SK-N-SH (cell line): ENCODE results near the gene SLAMF1. TPM values are rescaled to one million over a fixed set of nuclear protein-coding genes. Genes with fewer than 3 reads are reported as not detected.

ENCODE experiments used
- CTCF ChIA-PET: fragments of 300-600, 350-600 bp; formaldehyde crosslinking; extraction: SDS; loops from one replicate; lab custom pipeline; 2021; lab: Yijun Ruan, JAX
- POLR2A ChIA-PET: fragments of 350-600 bp; sonication (Branson Sonifier 250); formaldehyde crosslinking; extraction: SDS; loops from one replicate; lab custom pipeline; 2020; ENCODE audit warnings: antibody characterized with exemption, inconsistent platforms; lab: Yijun Ruan, JAX
- DNase-seq: peaks from one replicate; pipeline ENCODE4 v3.0.0; 2012
- H2AFZ ChIP-seq: fragments of 200-600 bp; sonication (generic); 2 replicates; pipeline ENCODE4 v1.8.1; 2016; ENCODE audit warnings: antibody characterized with exemption, mild to moderate bottlenecking, low read depth
- H3F3A ChIP-seq: fragments of 200-600 bp; sonication (generic); replicated peaks from 2 replicates; pipeline ENCODE3; 2016; ENCODE audit warnings: antibody characterized with exemption, mild to moderate bottlenecking; ENCODE audit not compliant: insufficient read depth
- H3K27ac ChIP-seq, 2 experiments: fragments of 200-500 bp in 1 of 2; fragments of 200-600 bp in 1 of 2; sonication (Bioruptor generic) in 1 of 2; sonication (generic), shearing (Covaris generic) in 1 of 2; 2 replicates each; pipeline versions ENCODE4 v1.5.1 to v1.6.1; 2014 to 2016; ENCODE audit warnings: low read depth in 2 of 2, inconsistent platforms in 1 of 2, low read length in 1 of 2, mild to moderate bottlenecking in 1 of 2, mixed read lengths in 1 of 2
- H3K27me3 ChIP-seq: fragments of 200-600 bp; sonication (generic), shearing (Covaris generic); 2 replicates; pipeline ENCODE4 v1.6.1; 2016; ENCODE audit warnings: mixed run types; ENCODE audit not compliant: insufficient read depth
- H3K36me3 ChIP-seq, 2 experiments: fragments of 200-500 bp in 1 of 2; fragments of 200-600 bp in 1 of 2; sonication (Bioruptor generic) in 1 of 2; sonication (generic) in 1 of 2; replicated peaks in 1 of 2; 2 replicates each; pipeline versions ENCODE3 to v1.5.1; 2014 to 2016; ENCODE audit warnings: low read length in 1 of 2, mild to moderate bottlenecking in 1 of 2; ENCODE audit not compliant: insufficient read depth in 2 of 2, control insufficient read depth in 1 of 2
- H3K4me1 ChIP-seq, 2 experiments: fragments of 200-500 bp in 1 of 2; fragments of 200-600 bp in 1 of 2; sonication (Bioruptor generic) in 1 of 2; sonication (generic), shearing (Covaris generic) in 1 of 2; 2 replicates each; pipeline versions ENCODE4 v1.5.1 to v1.6.1; 2014 to 2016; ENCODE audit warnings: low read depth in 1 of 2, low read length in 1 of 2, mixed run types in 1 of 2; ENCODE audit not compliant: insufficient read depth in 2 of 2, control insufficient read depth in 1 of 2
- H3K4me2 ChIP-seq: fragments of 200-600 bp; sonication (generic), shearing (Covaris generic); 2 replicates; pipeline ENCODE4 v1.6.1; 2017; ENCODE audit warnings: mixed run types
- H3K4me3 ChIP-seq, 2 experiments: fragments of 200-500 bp in 1 of 2; fragments of 200-600 bp in 1 of 2; sonication (Bioruptor generic) in 1 of 2; sonication (generic), shearing (Covaris generic) in 1 of 2; 2 replicates each; pipeline versions ENCODE4 v1.5.1 to v1.8.1; 2014 to 2016; ENCODE audit warnings: low read depth in 2 of 2, inconsistent platforms in 1 of 2, low read length in 1 of 2, mild to moderate bottlenecking in 1 of 2, mixed read lengths in 1 of 2, moderate library complexity in 1 of 2
- H3K79me2 ChIP-seq: fragments of 200-600 bp; sonication (generic); 2 replicates; pipeline ENCODE4 v1.8.1; 2017; ENCODE audit warnings: mild to moderate bottlenecking; ENCODE audit not compliant: insufficient read depth
- H3K9ac ChIP-seq: fragments of 200-600 bp; sonication (generic); 2 replicates; pipeline ENCODE4 v1.6.1; 2017; ENCODE audit warnings: mixed run types
- H3K9me2 ChIP-seq: fragments of 200-600 bp; sonication (generic); 2 replicates; pipeline ENCODE4 v1.6.1; 2017; ENCODE audit warnings: mixed run types
- H3K9me3 ChIP-seq: fragments of 200-600 bp; sonication (generic); 2 replicates; pipeline ENCODE4 v1.6.1; 2017; ENCODE audit warnings: mixed run types, mild to moderate bottlenecking, moderate library complexity
- H4K20me1 ChIP-seq: fragments of 200-600 bp; sonication (generic); 2 replicates; pipeline ENCODE4 v1.6.1; 2017; ENCODE audit warnings: mild to moderate bottlenecking, mixed run types; ENCODE audit not compliant: insufficient read depth
- ELF1 ChIP-seq: IDR thresholded peaks from 2 replicates; pipeline ENCODE4 v1.4.0; 2012
- EZH2phosphoT487 ChIP-seq: fragments of 200-600 bp; sonication (generic); IDR thresholded peaks from 2 replicates; pipeline ENCODE4 v1.6.1; 2017; ENCODE audit warnings: low read depth, mixed run types, mild to moderate bottlenecking, antibody characterized with exemption, moderate library complexity, borderline replicate concordance
- FOSL2 ChIP-seq: IDR thresholded peaks from 2 replicates; pipeline ENCODE4 v1.4.0; 2012; ENCODE audit warnings: low read depth, mild to moderate bottlenecking, moderate library complexity, borderline replicate concordance
- FOXM1 ChIP-seq: IDR thresholded peaks from 2 replicates; pipeline ENCODE4 v1.4.0; 2012; ENCODE audit warnings: low read depth, mild to moderate bottlenecking
- JUND ChIP-seq: IDR thresholded peaks from 2 replicates; pipeline ENCODE4 v1.4.0; 2012
- MAX ChIP-seq: IDR thresholded peaks from 2 replicates; pipeline ENCODE4 v1.4.0; 2012; ENCODE audit warnings: low read depth
- NFIC ChIP-seq: IDR thresholded peaks from 2 replicates; pipeline ENCODE4 v1.4.0; 2012; ENCODE audit warnings: borderline replicate concordance
- NRF1 ChIP-seq: IDR thresholded peaks from 2 replicates; pipeline ENCODE4 v1.6.1; 2012; ENCODE audit warnings: low read depth, mild to moderate bottlenecking, low read length
- RCOR1 ChIP-seq: fragments of 150-350 bp; IDR thresholded peaks from 2 replicates; pipeline ENCODE4 v1.6.1; 2017; ENCODE audit warnings: antibody characterized with exemption, low read length
- RFX5 ChIP-seq: IDR thresholded peaks from 2 replicates; pipeline ENCODE4 v1.6.1; 2012; ENCODE audit warnings: mild to moderate bottlenecking, improper control_type of control experiment, low read length
- RXRA ChIP-seq: IDR thresholded peaks from 2 replicates; pipeline ENCODE4 v1.4.0; 2012; ENCODE audit warnings: low read depth, mild to moderate bottlenecking, borderline replicate concordance
- SMC3 ChIP-seq: IDR thresholded peaks from 2 replicates; pipeline ENCODE4 v1.6.1; 2012; ENCODE audit warnings: low read depth, low read length, improper control_type of control experiment
- TAF1 ChIP-seq: IDR thresholded peaks from 2 replicates; pipeline ENCODE4 v1.6.1; 2012; ENCODE audit warnings: low read depth, mild to moderate bottlenecking, low read length, moderate library complexity, borderline replicate concordance
- YY1 ChIP-seq: IDR thresholded peaks from 2 replicates; pipeline ENCODE4 v1.4.0; 2012; ENCODE audit warnings: low read depth, mild to moderate bottlenecking
- WGBS: methylation state at CpG from one replicate; pipeline ENCODE4 v1.1.6; 2017; ENCODE audit warnings: low lambda C conversion rate; 5-methylcytosine and 5-hydroxymethylcytosine counted together
- polyA plus RNA-seq, 3 experiments: library from polyadenylated mRNA; depleted of rRNA; stranded (reverse); fragments of >200 nt; gene quantifications; 2 replicates each; pipeline ENCODE4 v1.2.3, GENCODE V29; 2012
- TF ChIP-seq, protein P1 (sequence below): IDR thresholded peaks from 2 replicates; pipeline ENCODE4 v1.4.0; 2012; ENCODE audit warnings: low read depth, borderline replicate concordance

Gene SLAMF1
- polyA plus RNA-seq, 1 of the 3 experiments (the other 2 are of a cell fraction) = not detected

GRCh38 chr1:160578525-160579191 lies 68.2 kb downstream of the SLAMF1 start:
- Histone ChIP-seq H3K4me1 (no peaks in the 10 kb centered on the region), H3K27me3 (no peaks in the 10 kb centered on the region), H3F3A (no peaks in the 10 kb centered on the region), H3K4me2 (no peak overlapping the region), H3K27ac (no peak overlapping the region), H3K79me2 (no peaks in the 10 kb centered on the region), H3K9ac (no peak overlapping the region), H3K9me2 (0 out of 2 replicates have a peak, but pooled peaks cover 3% of the 10 kb centered on the region), H3K36me3 (no peaks in the 10 kb centered on the region), H3K9me3 (no peaks in the 10 kb centered on the region), H3K4me3 (no peak overlapping the region), H2AFZ (no peak overlapping the region), H4K20me1 (no peaks in the 10 kb centered on the region)
- POLR2A ChIA-PET = no interaction called here
- no peak for DNase-seq
- TF ChIP-seq TAF1 = no peak
- TF ChIP-seq FOXM1 = no peak
- no peak for TF ChIP-seq FOSL2
- TF ChIP-seq YY1 = no peak
- TF ChIP-seq SMC3 = no peak
- TF ChIP-seq NRF1 = no peak
- no peak for TF ChIP-seq RXRA
- TF ChIP-seq, protein P1, sequence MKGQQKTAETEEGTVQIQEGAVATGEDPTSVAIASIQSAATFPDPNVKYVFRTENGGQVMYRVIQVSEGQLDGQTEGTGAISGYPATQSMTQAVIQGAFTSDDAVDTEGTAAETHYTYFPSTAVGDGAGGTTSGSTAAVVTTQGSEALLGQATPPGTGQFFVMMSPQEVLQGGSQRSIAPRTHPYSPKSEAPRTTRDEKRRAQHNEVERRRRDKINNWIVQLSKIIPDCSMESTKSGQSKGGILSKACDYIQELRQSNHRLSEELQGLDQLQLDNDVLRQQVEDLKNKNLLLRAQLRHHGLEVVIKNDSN = no peak
- TF ChIP-seq RFX5 = no peak
- no peak for TF ChIP-seq EZH2phosphoT487
- TF ChIP-seq JUND = no peak
- TF ChIP-seq NFIC = no peak
- TF ChIP-seq MAX = no peak
- TF ChIP-seq RCOR1 = no peak
- no peak for TF ChIP-seq ELF1
- CTCF ChIA-PET = no interaction called here
- 4% methylated on average over 3 of the region's 3 CpGs for WGBS

DNA sequence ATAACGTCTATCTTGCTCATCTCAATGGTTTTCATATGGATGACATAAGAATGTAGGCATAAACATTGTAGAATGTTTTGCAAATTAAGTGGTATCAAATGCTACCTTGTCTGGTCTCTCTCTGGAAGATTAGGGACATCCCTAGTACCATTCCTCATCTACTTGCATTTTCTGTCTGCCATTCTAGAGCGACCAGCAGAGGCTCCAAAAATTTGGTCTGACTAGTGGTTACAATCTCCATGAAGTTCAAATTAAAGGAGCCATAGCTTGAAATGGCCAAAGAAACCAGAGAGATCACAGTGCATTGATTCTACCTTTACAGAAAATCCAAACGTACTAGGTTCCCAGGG lies 68.7 kb downstream of the SLAMF1 start:
- no peak overlapping the region for H3K9ac ChIP-seq
- no peak for TF ChIP-seq NFIC
- no peak for DNase-seq
- 0 out of 2 replicates have a peak, but pooled peaks cover 3% of the 10 kb centered on the region for H3K9me2 ChIP-seq
- no peaks in the 10 kb centered on the region for H3K27me3 ChIP-seq
- H2AFZ ChIP-seq = no peak overlapping the region
- no peaks in the 10 kb centered on the region for H3K36me3 ChIP-seq
- POLR2A ChIA-PET = no interaction called here
- H3K79me2 ChIP-seq = no peaks in the 10 kb centered on the region
- no peaks in the 10 kb centered on the region for H3K9me3 ChIP-seq
- H3K27ac ChIP-seq = no peak overlapping the region
- no peaks in the 10 kb centered on the region for H3F3A ChIP-seq
- no peak overlapping the region for H3K4me2 ChIP-seq
- 2% methylated on average over 3 of the region's 3 CpGs for WGBS
- CTCF ChIA-PET = no interaction called here
- no peaks in the 10 kb centered on the region for H4K20me1 ChIP-seq
- no peak overlapping the region for H3K4me3 ChIP-seq
- no peaks in the 10 kb centered on the region for H3K4me1 ChIP-seq
